Activated T-cell treated with anti-CD3 and anti-CD28 coated beads, Interleukin-2, amount 50 U/mL, for 72 hours (primary cell): ENCODE measurements around the gene VENTX. TPM values are rescaled to one million over a fixed set of nuclear protein-coding genes. Genes with fewer than 3 reads are reported as not detected.

Experiments used
- ATAC-seq, 2 donors: fragments of 150-1000 bp; cut with Tn5 transposase; replicated peaks in 1 of 2; 2 replicates each; pipeline ENCODE4 v1.10.0; 2021; ENCODE audit warnings: moderate library complexity in 2 of 2, mild to moderate bottlenecking in 1 of 2
- DNase-seq, 2 donors: peaks; one replicate each; pipeline ENCODE4 v3.0.0; 2021 to 2022; ENCODE audit warnings: mixed read lengths in 1 of 2
- H3K27ac Mint-ChIP-seq: one replicate; pipeline ENCODE4 v1.8.0; 2022; ENCODE audit warnings: mild to moderate bottlenecking, moderate library complexity, mixed read lengths
- H3K27me3 Mint-ChIP-seq: one replicate; pipeline ENCODE4 v1.8.0; 2022; ENCODE audit warnings: low read depth, mixed read lengths
- H3K36me3 Mint-ChIP-seq, 2 donors: one replicate each; pipeline ENCODE4 v1.8.0; 2022; ENCODE audit warnings: mixed read lengths in 2 of 2, mild to moderate bottlenecking in 1 of 2; ENCODE audit not compliant: insufficient read depth in 2 of 2
- H3K4me1 Mint-ChIP-seq: one replicate; pipeline ENCODE4 v1.8.0; 2022; ENCODE audit warnings: low read depth, mixed read lengths
- H3K4me3 Mint-ChIP-seq, 2 donors: one replicate each; pipeline ENCODE4 v1.8.0; 2022; ENCODE audit warnings: mild to moderate bottlenecking in 2 of 2, mixed read lengths in 2 of 2, moderate library complexity in 2 of 2
- H3K9me3 Mint-ChIP-seq, 2 donors: one replicate each; pipeline ENCODE4 v1.8.0; 2022; ENCODE audit warnings: mixed read lengths in 2 of 2
- total RNA-seq, 2 donors: library from RNA; stranded (reverse); gene quantifications; one replicate each; pipeline ENCODE4 v1.2.3, GENCODE V29; 2022

VENTX gene
- total RNA-seq, 2 donors from 2014 or later = 0.21 TPM; not detected in 1

GRCh38 chr10:133197786-133198185 is 39.9 kb upstream of the VENTX start:
- Mint-ChIP-seq H3K4me3 (no peak overlapping the region), H3K36me3 (no peaks in the 10 kb centered on the region), H3K4me1 (no peaks in the 10 kb centered on the region), H3K9me3 (no peaks in the 10 kb centered on the region), H3K27me3 (peaks cover under 1% of the 10 kb centered on the region), H3K27ac (no peak overlapping the region)
- ATAC-seq = no peak
- no peak for DNase-seq

- ATAC-seq = no peak
- H3K4me3 Mint-ChIP-seq = no peak overlapping the region
- H3K4me1 Mint-ChIP-seq = no peaks in the 10 kb centered on the region
Measured at GRCh38 chr10:133198206-133198605, 39.4 kb upstream of the VENTX start.

GRCh38 chr10:133198621-133199487 is 38.8 kb upstream of the VENTX start:
- no peaks in the 10 kb centered on the region for H3K27me3 Mint-ChIP-seq
- no peak for DNase-seq
- H3K9me3 Mint-ChIP-seq = no peaks in the 10 kb centered on the region
- no peak overlapping the region for H3K4me3 Mint-ChIP-seq
- no peaks in the 10 kb centered on the region for H3K36me3 Mint-ChIP-seq
- no peak overlapping the region for H3K27ac Mint-ChIP-seq
- H3K4me1 Mint-ChIP-seq = no peaks in the 10 kb centered on the region
- ATAC-seq = no peak

More at GRCh38 chr10:133198206-133198605, 39.4 kb upstream of the VENTX start:
- no peak overlapping the region for H3K27ac Mint-ChIP-seq
- H3K27me3 Mint-ChIP-seq = no peaks in the 10 kb centered on the region
- no peak for DNase-seq
- no peaks in the 10 kb centered on the region for H3K36me3 Mint-ChIP-seq
- no peaks in the 10 kb centered on the region for H3K9me3 Mint-ChIP-seq

- no peak for ATAC-seq
- DNase-seq = no peak
- no peaks in the 10 kb centered on the region for H3K27me3 Mint-ChIP-seq
- H3K36me3 Mint-ChIP-seq = no peaks in the 10 kb centered on the region
- no peaks in the 10 kb centered on the region for H3K4me1 Mint-ChIP-seq
- no peak overlapping the region for H3K4me3 Mint-ChIP-seq
- H3K9me3 Mint-ChIP-seq = no peaks in the 10 kb centered on the region
- no peak overlapping the region for H3K27ac Mint-ChIP-seq
Measured at GRCh38 chr10:133199488-133199885, 38.2 kb upstream of the VENTX start.

DNA sequence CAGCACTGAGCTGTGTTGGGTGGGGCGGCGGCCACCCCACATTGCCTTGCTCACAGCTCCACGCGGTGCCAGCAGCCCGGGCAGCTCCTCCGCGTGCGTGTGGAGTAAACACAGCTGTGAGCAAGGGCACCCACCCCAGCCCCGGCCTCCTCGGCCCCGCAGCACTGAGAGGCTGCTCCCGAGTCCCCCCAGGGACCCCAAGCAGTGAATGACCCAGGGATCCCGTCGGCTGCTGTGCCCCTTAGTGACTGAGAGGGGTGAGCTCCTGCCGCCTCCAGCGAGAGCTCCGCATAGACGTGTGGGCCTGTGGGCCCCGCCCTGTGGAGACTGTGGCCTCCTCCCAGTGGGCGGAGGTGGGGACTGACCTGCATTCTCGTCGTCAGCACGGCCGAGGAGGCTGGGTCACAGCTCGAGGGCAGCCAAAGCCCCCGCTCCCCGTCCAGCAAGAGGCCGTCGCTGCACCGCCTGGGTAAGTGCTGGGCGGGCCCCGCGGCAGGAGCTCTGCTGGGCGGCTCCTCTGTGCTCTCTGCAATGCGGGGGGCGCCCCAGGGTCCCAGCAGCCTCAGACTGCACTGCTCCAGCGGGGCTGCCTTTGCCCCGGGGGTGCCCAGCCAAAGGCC is 37.6 kb upstream of the VENTX start:
- Mint-ChIP-seq H3K27ac (no peak overlapping the region), H3K4me1 (no peaks in the 10 kb centered on the region), H3K27me3 (no peaks in the 10 kb centered on the region), H3K4me3 (no peak overlapping the region), H3K9me3 (no peaks in the 10 kb centered on the region), H3K36me3 (no peaks in the 10 kb centered on the region)
- ATAC-seq (no peak), DNase-seq (no peak)

DNA sequence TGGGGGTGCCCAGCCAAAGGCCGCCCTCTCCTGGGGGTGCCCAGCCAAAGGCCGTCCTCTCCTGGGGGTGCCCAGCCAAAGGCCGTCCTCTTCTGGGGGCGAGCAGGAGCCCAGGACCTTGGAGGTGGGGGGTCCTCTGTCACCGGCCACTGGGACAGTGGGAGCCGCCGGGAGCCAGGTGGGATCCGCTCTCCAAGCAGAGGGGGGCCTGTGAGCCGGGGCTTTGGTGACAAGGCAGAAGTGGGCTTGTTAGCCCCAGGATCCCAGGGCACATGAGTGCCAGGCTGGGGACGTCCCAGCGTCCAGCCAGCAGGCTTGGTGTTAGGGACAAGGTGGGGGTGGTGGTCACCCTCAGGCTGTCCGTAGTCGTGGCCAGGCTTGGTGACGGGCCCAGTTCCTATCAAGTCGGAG is 37.0 kb upstream of the VENTX start:
- Mint-ChIP-seq H3K27me3 (no peaks in the 10 kb centered on the region), H3K36me3 (no peaks in the 10 kb centered on the region), H3K4me3 (no peak overlapping the region), H3K9me3 (no peaks in the 10 kb centered on the region), H3K27ac (no peak overlapping the region), H3K4me1 (no peaks in the 10 kb centered on the region)
- ATAC-seq = no peak
- no peak for DNase-seq

DNA sequence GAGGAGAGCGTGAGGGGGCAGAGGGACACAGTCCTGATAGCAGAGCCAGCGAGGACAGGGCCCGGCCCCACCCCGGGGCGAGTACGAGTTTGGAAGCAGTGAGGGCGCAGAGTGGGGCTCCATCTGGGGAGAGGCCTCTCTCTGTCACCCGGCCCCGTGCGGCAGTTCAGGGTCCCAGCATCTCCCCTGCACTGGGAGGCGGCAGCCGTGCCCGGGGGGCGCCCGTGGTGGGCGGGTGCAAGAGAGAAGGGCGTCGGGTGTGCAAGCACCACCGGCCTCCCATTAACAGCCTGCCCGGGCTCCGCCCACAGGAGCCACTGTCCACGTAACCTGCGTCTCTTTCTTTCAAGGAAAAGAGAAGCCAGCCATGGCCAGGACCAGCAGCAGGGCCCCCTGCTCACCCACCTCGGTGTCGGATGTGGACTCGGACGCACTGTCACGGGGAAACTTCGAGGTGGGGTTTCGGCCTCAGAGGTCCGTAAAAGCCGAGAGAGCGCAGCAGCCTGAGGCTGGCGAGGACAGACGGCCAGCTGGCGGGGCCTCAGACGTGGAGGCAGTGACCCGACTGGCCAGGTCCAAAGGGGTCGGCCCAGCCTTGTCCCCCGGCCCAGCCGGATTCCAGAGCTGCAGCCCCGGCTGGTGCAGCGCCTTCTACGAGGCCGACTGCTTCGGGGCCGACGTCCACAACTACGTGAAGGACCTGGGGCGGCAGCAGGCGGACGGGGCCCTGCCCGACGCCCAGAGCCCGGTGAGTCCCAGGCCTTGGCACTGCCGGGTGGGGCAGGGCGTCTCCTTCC is 36.3 kb upstream of the VENTX start:
- no peak overlapping the region for H3K4me3 Mint-ChIP-seq
- no peak for ATAC-seq
- no peaks in the 10 kb centered on the region for H3K27me3 Mint-ChIP-seq
- DNase-seq = no peak
- no peak overlapping the region for H3K27ac Mint-ChIP-seq
- H3K9me3 Mint-ChIP-seq = no peaks in the 10 kb centered on the region
- no peaks in the 10 kb centered on the region for H3K36me3 Mint-ChIP-seq
- no peaks in the 10 kb centered on the region for H3K4me1 Mint-ChIP-seq

- Mint-ChIP-seq H3K4me1 (no peaks in the 10 kb centered on the region), H3K27ac (no peak overlapping the region), H3K27me3 (no peaks in the 10 kb centered on the region), H3K4me3 (no peak overlapping the region), H3K36me3 (no peaks in the 10 kb centered on the region), H3K9me3 (no peaks in the 10 kb centered on the region)
- DNase-seq (no peak), ATAC-seq (no peak)
Measured at GRCh38 chr10:133201948-133202725, 35.5 kb upstream of the VENTX start.

- Mint-ChIP-seq H3K4me1 (no peaks in the 10 kb centered on the region), H3K27me3 (no peaks in the 10 kb centered on the region), H3K36me3 (no peaks in the 10 kb centered on the region), H3K9me3 (no peaks in the 10 kb centered on the region), H3K4me3 (no peak overlapping the region), H3K27ac (no peak overlapping the region)
- DNase-seq (no peak), ATAC-seq (no peak)
Measured at GRCh38 chr10:133202778-133203651, 34.6 kb upstream of the VENTX start.

GRCh38 chr10:133203652-133204195 is 33.9 kb upstream of the VENTX start:
- Mint-ChIP-seq H3K36me3 (no peaks in the 10 kb centered on the region), H3K27me3 (no peaks in the 10 kb centered on the region), H3K9me3 (no peaks in the 10 kb centered on the region), H3K4me1 (no peaks in the 10 kb centered on the region), H3K4me3 (no peak overlapping the region), H3K27ac (no peak overlapping the region)
- no peak for DNase-seq
- no peak for ATAC-seq

GRCh38 chr10:133204226-133205015 is 33.2 kb upstream of the VENTX start:
- Mint-ChIP-seq H3K27me3 (no peaks in the 10 kb centered on the region), H3K4me1 (no peaks in the 10 kb centered on the region), H3K4me3 (no peak overlapping the region), H3K36me3 (no peaks in the 10 kb centered on the region), H3K27ac (no peak overlapping the region), H3K9me3 (no peaks in the 10 kb centered on the region)
- DNase-seq = no peak
- ATAC-seq = no peak
